HEK293 (cell line): ENCODE data around the gene BMPR2.

Experiments used
- CTCF ChIA-PET: fragments of 350-600 bp; formaldehyde crosslinking; extraction: SDS; loops from one replicate; lab custom pipeline; 2021; ENCODE audit warnings: antibody characterized with exemption; lab: Yijun Ruan, JAX
- POLR2A ChIA-PET: fragments of 300-600 bp; formaldehyde crosslinking; extraction: SDS; loops from one replicate; lab custom pipeline; 2020; ENCODE audit warnings: antibody characterized with exemption, inconsistent platforms; lab: Yijun Ruan, JAX
- H3K27ac ChIP-seq: fragments of 200-500 bp; sonication (Bioruptor generic); 2 replicates; pipeline ENCODE4 v1.5.1; 2014; ENCODE audit warnings: low read depth, low read length, control low read depth, inconsistent platforms; ENCODE audit errors: extremely low read depth
- H3K36me3 ChIP-seq, 2 experiments: fragments of 200-500 bp in 1 of 2; sonication (Bioruptor generic) in 1 of 2; 1 replicate in 1 of 2; 2 replicates in 1 of 2; pipeline ENCODE4 v1.5.1; 2014 to 2017; ENCODE audit warnings: inconsistent platforms in 2 of 2, low read length in 2 of 2; ENCODE audit not compliant: control insufficient read depth in 2 of 2, insufficient read depth in 1 of 2
- H3K4me1 ChIP-seq: fragments of 200-500 bp; sonication (Bioruptor generic); 2 replicates; pipeline ENCODE4 v1.5.1; 2014; ENCODE audit warnings: mild to moderate bottlenecking, low read length, inconsistent platforms; ENCODE audit not compliant: control insufficient read depth, insufficient read depth
- H3K4me3 ChIP-seq: 2 replicates; pipeline ENCODE4 v1.5.1; 2011; ENCODE audit warnings: low read depth, mild to moderate bottlenecking, control low read depth, low read length, moderate library complexity
- H3K9me3 ChIP-seq: fragments of 200-500 bp; sonication (Bioruptor generic); 2 replicates; pipeline ENCODE4 v1.5.1; 2014; ENCODE audit warnings: low read depth, low read length, inconsistent platforms; ENCODE audit not compliant: control insufficient read depth, insufficient read depth
- MZF1 ChIP-seq: fragments of 450-650 bp; formaldehyde crosslinking; IDR thresholded peaks from 2 replicates; pipeline ENCODE4 v1.5.1; 2017; ENCODE audit warnings: missing biosample characterization, missing genetic modification characterization, borderline replicate concordance
- PBX3 ChIP-seq: sonication (generic); formaldehyde crosslinking; IDR thresholded peaks from 2 replicates; pipeline ENCODE4 v1.8.1; 2022; ENCODE audit warnings: mild to moderate bottlenecking, moderate library complexity, missing genetic modification reagents
- PRDM10 ChIP-seq: fragments of 450-650 bp; formaldehyde crosslinking; IDR thresholded peaks from 2 replicates; pipeline ENCODE4 v1.5.1; 2016; ENCODE audit warnings: missing biosample characterization, missing genetic modification characterization
- SP2 ChIP-seq: fragments of 450-650 bp; formaldehyde crosslinking; IDR thresholded peaks from 2 replicates; pipeline ENCODE4 v1.5.1; 2016; ENCODE audit warnings: missing biosample characterization, missing genetic modification characterization
- ZBTB21 ChIP-seq: fragments of 450-650 bp; formaldehyde crosslinking; IDR thresholded peaks from 2 replicates; pipeline ENCODE4 v1.5.1; 2017; ENCODE audit warnings: missing biosample characterization, missing genetic modification characterization
- ZBTB26 ChIP-seq: fragments of 450-650 bp; formaldehyde crosslinking; optimal IDR thresholded peaks from 2 replicates; pipeline ENCODE3; 2016; ENCODE audit warnings: missing biosample characterization, mild to moderate bottlenecking, missing genetic modification characterization
- ZNF138 ChIP-seq: fragments of 450-650 bp; formaldehyde crosslinking; IDR thresholded peaks from 2 replicates; pipeline ENCODE4 v1.5.1; 2016; ENCODE audit warnings: missing biosample characterization, missing genetic modification characterization, borderline replicate concordance
- ZNF174 ChIP-seq: fragments of 450-650 bp; formaldehyde crosslinking; IDR thresholded peaks from 2 replicates; pipeline ENCODE4 v1.5.0; 2017; ENCODE audit warnings: missing biosample characterization, mild to moderate bottlenecking, missing genetic modification characterization
- ZNF2 ChIP-seq: fragments of 450-650 bp; formaldehyde crosslinking; IDR thresholded peaks from 2 replicates; pipeline ENCODE4 v1.5.1; 2016; ENCODE audit warnings: missing biosample characterization, missing genetic modification characterization
- ZNF274 ChIP-seq, 2 experiments: fragments of 200-500 bp in 1 of 2; fragments of 450-650 bp in 1 of 2; sonication (Bioruptor generic) in 1 of 2; formaldehyde crosslinking in 1 of 2; IDR thresholded peaks; 2 replicates each; pipeline versions ENCODE4 v1.5.1 to v1.6.1; 2014 to 2016; ENCODE audit warnings: borderline replicate concordance in 1 of 2, inconsistent platforms in 1 of 2, low read length in 1 of 2, missing biosample characterization in 1 of 2, missing genetic modification characterization in 1 of 2
- ZNF362 ChIP-seq: fragments of 450-650 bp; formaldehyde crosslinking; IDR thresholded peaks from 2 replicates; pipeline ENCODE4 v1.5.1; 2016; ENCODE audit warnings: missing biosample characterization, missing genetic modification characterization
- ZNF404 ChIP-seq: fragments of 450-650 bp; formaldehyde crosslinking; IDR thresholded peaks from 2 replicates; pipeline ENCODE4 v1.5.1; 2017; ENCODE audit warnings: missing biosample characterization, missing genetic modification characterization
- ZNF585B ChIP-seq: fragments of 450-650 bp; formaldehyde crosslinking; IDR thresholded peaks from 2 replicates; pipeline ENCODE4 v1.5.1; 2016; ENCODE audit warnings: missing biosample characterization, missing genetic modification characterization
- ZNF600 ChIP-seq: fragments of 450-650 bp; formaldehyde crosslinking; IDR thresholded peaks from 2 replicates; pipeline ENCODE4 v1.5.1; 2016; ENCODE audit warnings: missing biosample characterization, missing genetic modification characterization
- ZNF624 ChIP-seq: fragments of 450-650 bp; formaldehyde crosslinking; IDR thresholded peaks from 2 replicates; pipeline ENCODE4 v1.5.1; 2017; ENCODE audit warnings: missing biosample characterization, missing genetic modification characterization
- ZNF629 ChIP-seq: fragments of 450-650 bp; formaldehyde crosslinking; IDR thresholded peaks from 2 replicates; pipeline ENCODE4 v1.5.1; 2017; ENCODE audit warnings: missing biosample characterization, missing genetic modification characterization
- ZNF658 ChIP-seq: fragments of 450-650 bp; formaldehyde crosslinking; IDR thresholded peaks from 2 replicates; pipeline ENCODE4; 2016; ENCODE audit warnings: missing biosample characterization, missing genetic modification characterization
- ZNF677 ChIP-seq: fragments of 450-650 bp; IDR thresholded peaks from 2 replicates; pipeline ENCODE4 v1.5.0; 2018; ENCODE audit warnings: missing biosample characterization, mild to moderate bottlenecking, missing genetic modification characterization, moderate library complexity
- ZSCAN23 ChIP-seq: fragments of 450-650 bp; formaldehyde crosslinking; IDR thresholded peaks from 2 replicates; pipeline ENCODE4 v1.5.1; 2016; ENCODE audit warnings: missing biosample characterization, missing genetic modification characterization

The BMPR2 gene

GRCh38 chr2:202339071-202339870 lies 36.9 kb upstream of the BMPR2 start:
- ChIA-PET CTCF (interaction anchor here (0.7 kb wide), 2 partner anchors 16 to 117 kb away, joined by 3 read pairs; no protein-coding TSS in a partner anchor), POLR2A (interaction anchor here (0.7 kb wide), 2 partner anchors 28 to 533 kb away, joined by 3 to 7 read pairs; no protein-coding TSS in a partner anchor)
- Histone ChIP-seq H3K4me3 (no peak overlapping the region), H3K9me3 (no peaks in the 10 kb centered on the region), H3K36me3 (no peaks in the 10 kb centered on the region), H3K27ac (no peak overlapping the region), H3K4me1 (peaks cover 13% of the 10 kb centered on the region)
- no peak for TF ChIP-seq ZNF677 (tag by site-specific recombination)
- TF ChIP-seq SP2 (tag by site-specific recombination) = no peak
- TF ChIP-seq PRDM10 (tag by site-specific recombination) = peak; percentile 65
- TF ChIP-seq ZSCAN23 (tag by site-specific recombination) = no peak
- TF ChIP-seq ZNF624 (tag by site-specific recombination) = no peak
- TF ChIP-seq ZNF274 (IDR thresholded peaks at IDR 0.05; ENCODE audit: low read length) = no peak
- no peak for TF ChIP-seq ZNF274 (tag by site-specific recombination; IDR thresholded peaks at IDR 0.05; ENCODE audit: borderline replicate concordance)
- no peak for TF ChIP-seq ZNF2
- no peak for TF ChIP-seq ZBTB26
- peak; percentile 45 for TF ChIP-seq ZNF629 (tag by site-specific recombination)
- no peak for TF ChIP-seq ZNF174
- TF ChIP-seq ZNF585B = no peak
- no peak for TF ChIP-seq PBX3 (CRISPR knock-in tag)
- TF ChIP-seq ZNF362 (tag by site-specific recombination) = no peak
- no peak for TF ChIP-seq ZNF138 (tag by site-specific recombination)
- no peak for TF ChIP-seq ZBTB21 (tag by site-specific recombination)
- TF ChIP-seq ZNF600 (tag by site-specific recombination) = no peak
- no peak for TF ChIP-seq ZNF404 (tag by site-specific recombination)
- TF ChIP-seq ZNF658 (tag by site-specific recombination) = no peak
- peak; percentile 46; the same call in 1 of the 2 replicates for TF ChIP-seq MZF1 (tag by site-specific recombination)
